GM23248 (cell line): ENCODE results near the gene AHI1. TPM values are rescaled to one million over a fixed set of nuclear protein-coding genes. Genes with fewer than 3 reads are reported as not detected.

Experiments
- DNase-seq: peaks from one replicate; pipeline ENCODE4 v3.0.0-alpha.2; 2015
- H2AFZ ChIP-seq: fragments of 200-600 bp; sonication (generic); 2 replicates; pipeline ENCODE4 v1.6.1; 2016; ENCODE audit warnings: antibody characterized with exemption
- H3F3A ChIP-seq: fragments of 200-600 bp; sonication (generic); 2 replicates; pipeline ENCODE4 v1.6.1; 2016; ENCODE audit warnings: mild to moderate bottlenecking, antibody characterized with exemption, mixed run types; ENCODE audit not compliant: insufficient read depth
- H3K27ac ChIP-seq: fragments of 200-600 bp; sonication (generic); 2 replicates; pipeline ENCODE4 v1.5.1; 2016; ENCODE audit warnings: mild to moderate bottlenecking
- H3K27me3 ChIP-seq: fragments of 200-600 bp; sonication (generic); replicated peaks from 2 replicates; pipeline ENCODE4 v1.6.1; 2016; ENCODE audit warnings: mild to moderate bottlenecking; ENCODE audit not compliant: insufficient read depth
- H3K36me3 ChIP-seq: fragments of 200-600 bp; sonication (generic); 2 replicates; pipeline ENCODE4 v1.6.1; 2016; ENCODE audit warnings: low read depth, mild to moderate bottlenecking
- H3K4me1 ChIP-seq: fragments of 200-600 bp; sonication (generic); 2 replicates; pipeline ENCODE4 v1.6.1; 2016; ENCODE audit warnings: mild to moderate bottlenecking; ENCODE audit not compliant: insufficient read depth
- H3K4me2 ChIP-seq: fragments of 200-600 bp; sonication (generic); one replicate; pipeline ENCODE4 v1.6.1; 2016; ENCODE audit warnings: mild to moderate bottlenecking; ENCODE audit not compliant: unreplicated experiment
- H3K4me3 ChIP-seq: fragments of 200-600 bp; sonication (generic); 2 replicates; pipeline ENCODE4 v1.5.1; 2016; ENCODE audit warnings: mild to moderate bottlenecking
- H3K79me2 ChIP-seq: fragments of 200-600 bp; sonication (generic); 2 replicates; pipeline ENCODE4 v1.6.1; 2016; ENCODE audit warnings: mild to moderate bottlenecking; ENCODE audit not compliant: insufficient read depth
- H3K9ac ChIP-seq: fragments of 200-600 bp; sonication (generic); 2 replicates; pipeline ENCODE4 v1.6.1; 2016; ENCODE audit warnings: mild to moderate bottlenecking
- H3K9me2 ChIP-seq: fragments of 200-600 bp; sonication (generic); 2 replicates; pipeline ENCODE4 v1.6.1; 2016; ENCODE audit warnings: mixed run types, mild to moderate bottlenecking, moderate library complexity; ENCODE audit not compliant: insufficient read depth
- H3K9me3 ChIP-seq: fragments of 200-600 bp; sonication (generic); one replicate; pipeline ENCODE4 v1.6.1; 2017; ENCODE audit warnings: low read depth
- H4K20me1 ChIP-seq: fragments of 200-600 bp; sonication (generic); 2 replicates; pipeline ENCODE4 v1.6.0; 2016; ENCODE audit not compliant: insufficient read depth
- EZH2 ChIP-seq: fragments of 200-600 bp; sonication (generic); IDR thresholded peaks from 2 replicates; pipeline ENCODE4 v1.6.1; 2018; ENCODE audit warnings: antibody characterized with exemption, mild to moderate bottlenecking; ENCODE audit not compliant: insufficient read depth, poor library complexity, severe bottlenecking
- EZH2phosphoT487 ChIP-seq: fragments of 200-600 bp; sonication (generic); IDR thresholded peaks from 2 replicates; pipeline ENCODE4 v1.6.1; 2018; ENCODE audit warnings: antibody characterized with exemption, moderate library complexity, mild to moderate bottlenecking, low read depth; ENCODE audit not compliant: insufficient read depth
- WGBS, 2 experiments: methylation state at CpG; one replicate each; pipeline ENCODE4 v1.1.6; 2015 to 2017; ENCODE audit warnings: low lambda C conversion rate in 2 of 2, low coverage in 1 of 2; ENCODE audit errors: missing lambda C conversion rate in 2 of 2; 5-methylcytosine and 5-hydroxymethylcytosine counted together
- in situ Hi-C: fragments of 300-500 bp; cut with MboI; formaldehyde crosslinking; loops from 2 replicates; pipeline ENCODE4 v1.15.0; 2020
- polyA plus RNA-seq: library from polyadenylated mRNA; unstranded; fragments of >200 nt; fragmentation: Nextera tagmentation; extraction: Ambion mirVana; gene quantifications from 2 replicates; pipeline ENCODE4 v1.2.1, GENCODE V29; 2016
- total RNA-seq: library from RNA; depleted of rRNA; stranded (reverse); fragments of >200 nt; shearing (Covaris generic); gene quantifications from 2 replicates; pipeline ENCODE4 v1.2.3, GENCODE V29; 2014

The AHI1 gene
- total and polyA plus RNA-seq, 2 experiments from 2014 or later: 11.1 to 25.9 TPM

- Histone ChIP-seq H3K9ac (no peak overlapping the region), H4K20me1 (no peaks in the 10 kb centered on the region), H3F3A (no peaks in the 10 kb centered on the region), H3K79me2 (no peaks in the 10 kb centered on the region), H2AFZ (no peak overlapping the region), H3K9me2 (no peaks in the 10 kb centered on the region), H3K9me3 (no peaks in the 10 kb centered on the region), H3K4me2 (no peak overlapping the region), H3K4me1 (no peaks in the 10 kb centered on the region), H3K4me3 (no peak overlapping the region), H3K27ac (no peak overlapping the region), H3K27me3 (no peaks in the 10 kb centered on the region), H3K36me3 (0 out of 2 replicates have a peak, but pooled peaks cover 9% of the 10 kb centered on the region)
- in situ Hi-C loops: loop anchor here (25.0 kb wide), 1 partner anchor 1290 kb away; no protein-coding TSS in a partner anchor
- TF ChIP-seq EZH2: no peak
- no peak for TF ChIP-seq EZH2phosphoT487
- 91 to 100% methylated on average over 1 of the region's 1 CpG for WGBS, 2 experiments
- DNase-seq: no peak
Measured at GRCh38 chr6:135426833-135427232, 70.7 kb downstream of the AHI1 start.

- H3K36me3 ChIP-seq: 0 out of 2 replicates have a peak, but pooled peaks cover 4% of the 10 kb centered on the region
- DNase-seq: no peak
- H3K27me3 ChIP-seq: no peaks in the 10 kb centered on the region
- TF ChIP-seq EZH2phosphoT487 (no peak), EZH2 (no peak)
- no peaks in the 10 kb centered on the region for H4K20me1 ChIP-seq
- H2AFZ ChIP-seq: no peak overlapping the region
- no peaks in the 10 kb centered on the region for H3K79me2 ChIP-seq
- in situ Hi-C loops: no loop called here
- H3K4me1 ChIP-seq: peaks cover 5% of the 10 kb centered on the region
- WGBS, 2 experiments: 83 to 87% methylated on average over 1 of the region's 1 CpG
- H3K4me2 ChIP-seq: no peak overlapping the region
- H3K9me3 ChIP-seq: no peaks in the 10 kb centered on the region
- H3F3A ChIP-seq: no peaks in the 10 kb centered on the region
- no peaks in the 10 kb centered on the region for H3K9me2 ChIP-seq
- H3K4me3 ChIP-seq: no peak overlapping the region
- no peak overlapping the region for H3K9ac ChIP-seq
- no peak overlapping the region for H3K27ac ChIP-seq
Measured at GRCh38 chr6:135424385-135424784, 73.2 kb downstream of the AHI1 start.

GRCh38 chr6:135423649-135424128 lies 73.9 kb downstream of the AHI1 start:
- DNase-seq: peak; percentile 58
- in situ Hi-C loops: no loop called here

GRCh38 chr6:135419162-135419561 lies 78.4 kb downstream of the AHI1 start:
- H3K9me2 ChIP-seq: no peaks in the 10 kb centered on the region
- no peaks in the 10 kb centered on the region for H3K9me3 ChIP-seq
- in situ Hi-C loops: no loop called here
- H4K20me1 ChIP-seq: no peaks in the 10 kb centered on the region
- H3K79me2 ChIP-seq: no peaks in the 10 kb centered on the region
- no peak for TF ChIP-seq EZH2phosphoT487
- no peaks in the 10 kb centered on the region; the same call in 1 of the 2 replicates for H3K36me3 ChIP-seq
- WGBS, 2 experiments: 23 to 26% methylated on average over 2 of the region's 2 CpGs
- no peak overlapping the region for H3K4me3 ChIP-seq
- H3K27me3 ChIP-seq: no peaks in the 10 kb centered on the region
- H3K27ac ChIP-seq: no peak overlapping the region
- peaks cover 12% of the 10 kb centered on the region for H3K4me1 ChIP-seq
- no peak overlapping the region for H2AFZ ChIP-seq
- H3K4me2 ChIP-seq: no peak overlapping the region
- H3F3A ChIP-seq: no peaks in the 10 kb centered on the region
- no peak overlapping the region for H3K9ac ChIP-seq
- DNase-seq: peak; percentile 66

More at GRCh38 chr6:135423649-135424128, 73.9 kb downstream of the AHI1 start:
- Histone ChIP-seq H3F3A (no peaks in the 10 kb centered on the region), H3K4me3 (no peak overlapping the region), H3K4me1 (peaks cover 12% of the 10 kb centered on the region), H3K27me3 (no peaks in the 10 kb centered on the region), H4K20me1 (no peaks in the 10 kb centered on the region), H3K9me2 (no peaks in the 10 kb centered on the region), H3K9me3 (no peaks in the 10 kb centered on the region), H3K4me2 (no peak overlapping the region), H3K27ac (no peak overlapping the region), H3K79me2 (no peaks in the 10 kb centered on the region), H3K36me3 (0 out of 2 replicates have a peak, but pooled peaks cover 2% of the 10 kb centered on the region), H3K9ac (no peak overlapping the region), H2AFZ (no peak overlapping the region)
- 70 to 84% methylated on average over 2 of the region's 2 CpGs for WGBS, 2 experiments
- TF ChIP-seq EZH2phosphoT487 (no peak), EZH2 (no peak)
